Iris pigment epithelial cell (primary cell): ENCODE measurements around the gene ADAMTS14.
A peak's percentile ranks its signal among the peaks of the same experiment; 100 is the strongest.

ENCODE experiments used
- DNase-seq: peaks from one replicate; pipeline ENCODE4 v3.0.0-alpha.2; 2011; ENCODE audit warnings: low read depth

The ADAMTS14 gene

GRCh38 chr10:70695241-70696030 is 23.1 kb downstream of the ADAMTS14 start:
- DNase-seq: no peak

- DNase-seq: no peak
Observed at GRCh38 chr10:70698211-70698610, 25.9 kb downstream of the ADAMTS14 start.

- no peak for DNase-seq
Observed at GRCh38 chr10:70699063-70699658, 26.9 kb downstream of the ADAMTS14 start.

GRCh38 chr10:70699659-70700174 is 27.4 kb downstream of the ADAMTS14 start:
- DNase-seq: no peak

GRCh38 chr10:70702190-70702763 is 30.0 kb downstream of the ADAMTS14 start:
- DNase-seq: no peak

GRCh38 chr10:70704211-70704610 is 31.9 kb downstream of the ADAMTS14 start:
- no peak for DNase-seq

GRCh38 chr10:70705121-70705861 is 33.0 kb downstream of the ADAMTS14 start:
- no peak for DNase-seq

GRCh38 chr10:70711177-70711576 is 38.9 kb downstream of the ADAMTS14 start:
- no peak for DNase-seq

- no peak for DNase-seq
Observed at GRCh38 chr10:70711911-70712310, 39.6 kb downstream of the ADAMTS14 start.

- no peak for DNase-seq
Observed at GRCh38 chr10:70714245-70714644, 41.9 kb downstream of the ADAMTS14 start.

- no peak for DNase-seq
Observed at GRCh38 chr10:70714951-70715350, 42.6 kb downstream of the ADAMTS14 start.

- peak; percentile 44 for DNase-seq
Observed at GRCh38 chr10:70715853-70716795, 43.8 kb downstream of the ADAMTS14 start.

GRCh38 chr10:70722820-70723424 is 50.6 kb downstream of the ADAMTS14 start:
- peak; percentile 71 for DNase-seq

- no peak for DNase-seq
Observed at GRCh38 chr10:70723771-70724170, 51.5 kb downstream of the ADAMTS14 start.

GRCh38 chr10:70726909-70727495 is 54.7 kb downstream of the ADAMTS14 start:
- no peak for DNase-seq

- no peak for DNase-seq
Observed at GRCh38 chr10:70728328-70728727, 56.0 kb downstream of the ADAMTS14 start.

GRCh38 chr10:70729763-70730357 is 57.6 kb downstream of the ADAMTS14 start:
- DNase-seq: no peak

GRCh38 chr10:70730955-70731354 is 58.6 kb downstream of the ADAMTS14 start:
- DNase-seq: no peak

- no peak for DNase-seq
Observed at GRCh38 chr10:70732569-70732968, 60.3 kb downstream of the ADAMTS14 start.

GRCh38 chr10:70733051-70733450 is 60.7 kb downstream of the ADAMTS14 start:
- DNase-seq: no peak
